Right lung (tissue), 5 donors: ENCODE results near the gene DTWD1. TPM values are rescaled to one million over a fixed set of nuclear protein-coding genes. Genes with fewer than 3 reads are reported as not detected.

Experiments used
- polyA plus RNA-seq, 5 donors: library from polyadenylated mRNA; unstranded; fragments of 120-200 nt; gene quantifications; one replicate each; pipeline versions ENCODE4 v1.2.1 to v1.2.3, GENCODE V29; 2013; ENCODE audit warnings: inconsistent platforms in 1 of 5, low replicate concordance in 1 of 5; ENCODE audit not compliant: insufficient read length in 5 of 5, insufficient read depth in 1 of 5

DTWD1 gene
- polyA plus RNA-seq, 5 donors = 38.3 to 66.1 (median 45.9) TPM

Other genes starting within 250 kb of the DTWD1 start
- 10 to 100 TPM; 14.9 to 27.9 (median 19.7) TPM for gene FGF7, start 197.8 kb upstream of the DTWD1 start, polyA plus RNA-seq
- 10 to 100 TPM; 12.0 to 17.1 (median 15.6) TPM for gene FAM227B, start 230 bp upstream of the DTWD1 start, polyA plus RNA-seq